Upper lobe of right lung (tissue), 1 donor: Measurements from ENCODE around the gene LHFPL6. TPM values are rescaled to one million over a fixed set of nuclear protein-coding genes. Genes with fewer than 3 reads are reported as not detected.
A peak's percentile ranks its signal among the peaks of the same experiment; 100 is the strongest.

Experiments used
- ATAC-seq: fragments of 200-7000 bp; cut with Tn5 transposase; one replicate; pipeline ENCODE4 v1.9.1; 2020; ENCODE audit warnings: mild to moderate bottlenecking, moderate library complexity
- DNase-seq: peaks from one replicate; pipeline ENCODE4 v3.0.0-alpha.2; 2020
- H3K27ac ChIP-seq: fragments of 200-600 bp; one replicate; pipeline ENCODE4 v1.8.0; 2022
- H3K27me3 ChIP-seq: fragments of 200-600 bp; one replicate; pipeline ENCODE4 v1.8.0; 2022; ENCODE audit warnings: mild to moderate bottlenecking
- H3K36me3 ChIP-seq: fragments of 200-600 bp; one replicate; pipeline ENCODE4 v1.8.0; 2022
- H3K4me1 ChIP-seq: fragments of 200-600 bp; one replicate; pipeline ENCODE4 v1.8.0; 2022
- H3K4me3 ChIP-seq: fragments of 200-600 bp; one replicate; pipeline ENCODE4 v1.8.0; 2022; ENCODE audit warnings: mild to moderate bottlenecking
- H3K9me3 ChIP-seq: fragments of 200-600 bp; one replicate; pipeline ENCODE4 v1.8.0; 2022
- intact Hi-C: fragments of 100-400 bp; cut with DNase I; formaldehyde crosslinking; loops from one replicate; pipeline ENCODE4 v1.11.0; 2022
- total RNA-seq: library from RNA; stranded (reverse); fragmentation: NEBNext Ultra II Directional; extraction: Animal tissue kit (Norgen Biotek cat#: 25700); gene quantifications from one replicate; pipeline ENCODE4 v1.2.1, GENCODE V29; 2021
- TF ChIP-seq, protein P1 (sequence below): fragments of 200-600 bp; IDR thresholded peaks from one replicate; pipeline ENCODE4 v1.8.0; 2022; ENCODE audit warnings: antibody characterized with exemption
- donor health status: DM: no; HTN: yes; CAD: no; lungs with severe emphysema.

The LHFPL6 gene
- total RNA-seq, 1 donor from 2014 or later = 80.0 TPM

DNA sequence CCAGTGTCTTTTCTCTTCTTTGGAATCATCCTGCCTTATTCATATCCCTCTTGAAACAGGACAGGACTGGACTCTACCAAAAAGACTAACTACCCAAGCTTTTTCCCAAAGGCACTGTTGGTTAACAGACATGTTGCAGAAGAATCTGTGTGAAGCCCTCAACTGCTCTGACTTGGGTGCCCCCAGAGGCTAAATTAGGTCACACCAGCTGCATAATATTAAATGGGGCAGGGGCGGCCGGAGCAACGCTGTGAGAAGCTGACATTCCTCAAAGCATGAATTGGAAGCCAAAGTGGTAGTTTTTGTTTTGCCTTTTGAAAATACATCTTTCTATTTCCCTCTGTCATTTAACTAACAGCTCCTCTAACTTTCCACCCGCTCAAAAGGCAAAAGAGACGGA lies 185.9 kb downstream of the LHFPL6 start:
- H3K27me3 ChIP-seq = no peaks in the 10 kb centered on the region
- H3K9me3 ChIP-seq = no peaks in the 10 kb centered on the region
- ATAC-seq = no peak
- intact Hi-C loops = loop anchor here (10.0 kb wide), 1 partner anchor 188 kb away; the partner anchor contains the start of gene LHFPL6
- peaks cover 13% of the 10 kb centered on the region for H3K4me1 ChIP-seq
- no peak for DNase-seq
- no peak overlapping the region for H3K4me3 ChIP-seq
- H3K36me3 ChIP-seq = no peaks in the 10 kb centered on the region
- TF ChIP-seq, protein P1, sequence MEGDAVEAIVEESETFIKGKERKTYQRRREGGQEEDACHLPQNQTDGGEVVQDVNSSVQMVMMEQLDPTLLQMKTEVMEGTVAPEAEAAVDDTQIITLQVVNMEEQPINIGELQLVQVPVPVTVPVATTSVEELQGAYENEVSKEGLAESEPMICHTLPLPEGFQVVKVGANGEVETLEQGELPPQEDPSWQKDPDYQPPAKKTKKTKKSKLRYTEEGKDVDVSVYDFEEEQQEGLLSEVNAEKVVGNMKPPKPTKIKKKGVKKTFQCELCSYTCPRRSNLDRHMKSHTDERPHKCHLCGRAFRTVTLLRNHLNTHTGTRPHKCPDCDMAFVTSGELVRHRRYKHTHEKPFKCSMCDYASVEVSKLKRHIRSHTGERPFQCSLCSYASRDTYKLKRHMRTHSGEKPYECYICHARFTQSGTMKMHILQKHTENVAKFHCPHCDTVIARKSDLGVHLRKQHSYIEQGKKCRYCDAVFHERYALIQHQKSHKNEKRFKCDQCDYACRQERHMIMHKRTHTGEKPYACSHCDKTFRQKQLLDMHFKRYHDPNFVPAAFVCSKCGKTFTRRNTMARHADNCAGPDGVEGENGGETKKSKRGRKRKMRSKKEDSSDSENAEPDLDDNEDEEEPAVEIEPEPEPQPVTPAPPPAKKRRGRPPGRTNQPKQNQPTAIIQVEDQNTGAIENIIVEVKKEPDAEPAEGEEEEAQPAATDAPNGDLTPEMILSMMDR = peak; percentile 29
- no peak overlapping the region for H3K27ac ChIP-seq

DNA sequence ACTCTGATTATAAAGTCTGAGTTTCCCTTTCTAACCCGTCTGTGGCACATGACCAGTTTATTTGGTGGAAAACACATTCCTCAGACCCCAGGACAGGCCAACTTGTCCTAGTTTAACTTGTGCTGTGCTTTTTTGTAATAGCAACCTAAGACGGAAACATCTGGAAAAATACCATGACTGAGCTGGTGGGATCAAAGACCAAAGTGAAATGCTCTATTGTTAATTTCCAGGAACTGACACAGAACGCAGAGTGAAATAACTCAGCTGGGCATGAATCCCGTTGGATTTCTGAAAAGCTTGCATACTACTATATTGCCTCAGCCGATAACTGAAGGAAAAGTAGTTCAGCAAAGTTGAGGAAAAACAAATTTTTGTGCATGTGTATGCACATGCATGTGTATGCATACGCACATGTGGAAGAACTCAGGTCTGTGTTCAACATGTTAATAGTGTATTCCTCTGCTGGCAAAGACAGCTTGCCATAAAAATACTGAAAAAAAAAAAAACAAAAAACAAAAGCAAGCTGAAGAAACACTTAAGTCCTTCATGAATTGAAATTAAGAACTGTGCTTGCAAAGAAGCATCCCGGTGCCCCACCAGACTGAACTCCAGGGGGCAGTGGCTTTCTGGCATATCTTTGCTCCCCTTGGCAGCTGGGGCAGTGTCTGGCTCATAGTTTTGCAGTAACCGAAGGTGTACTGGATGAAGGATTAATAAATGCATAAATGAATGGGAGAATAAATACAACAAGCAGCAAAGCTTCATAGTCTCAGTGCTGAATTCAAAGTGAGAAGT lies 187.8 kb downstream of the LHFPL6 start:
- peaks cover 18% of the 10 kb centered on the region for H3K4me1 ChIP-seq
- no peak overlapping the region for H3K27ac ChIP-seq
- TF ChIP-seq, protein P1 = peak; percentile 55
- ATAC-seq (peak; percentile 85), DNase-seq (no peak)
- intact Hi-C loops = loop anchor here (10.0 kb wide), 1 partner anchor 190 kb away; the partner anchor contains the start of gene LHFPL6
- no peaks in the 10 kb centered on the region for H3K27me3 ChIP-seq
- no peaks in the 10 kb centered on the region for H3K36me3 ChIP-seq
- no peak overlapping the region for H3K4me3 ChIP-seq
- no peaks in the 10 kb centered on the region for H3K9me3 ChIP-seq

DNA sequence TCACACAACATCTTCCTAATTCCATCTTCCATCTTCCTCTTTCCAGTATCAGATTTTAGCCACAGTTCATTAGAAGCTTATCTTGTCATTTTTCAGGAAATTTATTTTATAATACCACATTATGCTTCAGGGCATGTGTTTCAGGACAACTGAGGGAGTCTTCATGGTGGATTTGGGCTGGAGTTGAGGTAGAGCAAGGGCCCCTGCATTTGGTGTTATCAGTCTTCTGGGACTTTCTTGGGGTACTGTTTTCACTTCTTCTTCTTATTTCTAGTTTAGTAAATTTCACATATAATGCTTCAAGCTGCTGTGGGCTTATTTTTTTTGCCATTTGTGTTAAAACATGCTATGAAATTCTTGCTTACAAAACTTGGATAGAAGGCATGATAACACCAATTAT lies 188.7 kb downstream of the LHFPL6 start:
- TF ChIP-seq, protein P1 = no peak
- Histone ChIP-seq H3K9me3 (no peaks in the 10 kb centered on the region), H3K4me3 (no peak overlapping the region), H3K27ac (no peak overlapping the region), H3K27me3 (no peaks in the 10 kb centered on the region), H3K36me3 (no peaks in the 10 kb centered on the region), H3K4me1 (peaks cover 27% of the 10 kb centered on the region)
- intact Hi-C loops = loop anchor here (10.0 kb wide), 1 partner anchor 190 kb away; the partner anchor contains the start of gene LHFPL6
- ATAC-seq = no peak
- DNase-seq = no peak

DNA sequence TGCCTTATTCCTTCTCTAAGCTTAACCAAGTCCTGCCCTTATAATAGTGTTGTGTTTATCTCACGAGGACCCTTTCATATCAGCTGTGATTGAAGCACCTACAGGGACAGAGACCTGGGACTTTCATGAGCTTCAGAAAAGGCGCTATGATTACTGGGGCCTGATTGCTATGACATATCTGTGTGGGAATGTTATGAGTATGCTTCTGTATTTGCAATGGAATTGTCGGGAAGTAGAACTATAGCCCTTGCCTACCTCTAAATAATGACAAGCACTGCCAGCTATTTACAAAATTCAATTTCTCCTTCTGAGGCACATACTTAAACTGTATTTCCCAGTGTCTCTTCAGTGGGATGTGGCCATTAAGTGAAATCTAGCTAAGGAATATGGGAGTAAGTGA lies 191.5 kb downstream of the LHFPL6 start:
- DNase-seq (no peak), ATAC-seq (no peak)
- no peaks in the 10 kb centered on the region for H3K9me3 ChIP-seq
- no peak overlapping the region for H3K4me3 ChIP-seq
- H3K27ac ChIP-seq = no peak overlapping the region
- TF ChIP-seq, protein P1 = no peak
- H3K27me3 ChIP-seq = no peaks in the 10 kb centered on the region
- intact Hi-C loops = loop anchor here (10.0 kb wide), 1 partner anchor 193 kb away; the partner anchor contains the start of gene LHFPL6
- H3K36me3 ChIP-seq = no peaks in the 10 kb centered on the region
- peaks cover 40% of the 10 kb centered on the region for H3K4me1 ChIP-seq

DNA sequence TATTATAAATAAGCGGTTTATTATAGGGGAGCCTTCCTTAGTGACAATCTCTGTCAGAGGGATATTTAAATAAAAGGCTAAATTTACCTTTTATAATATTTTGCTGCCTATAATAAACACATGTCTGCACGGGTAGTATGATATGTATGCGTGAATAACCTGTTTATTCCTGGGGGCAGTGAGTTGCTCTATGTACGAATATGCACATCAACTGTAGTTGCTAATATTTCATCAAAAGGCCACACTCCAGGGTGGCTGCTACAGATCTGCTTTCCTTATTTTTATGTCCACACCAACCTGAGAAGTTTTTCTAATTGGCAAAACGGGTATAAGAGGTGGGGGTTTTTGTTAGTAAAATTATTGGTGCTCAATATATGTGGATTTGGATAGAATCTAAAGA lies 192.0 kb downstream of the LHFPL6 start:
- Histone ChIP-seq H3K36me3 (no peaks in the 10 kb centered on the region), H3K27ac (no peak overlapping the region), H3K4me3 (no peak overlapping the region), H3K27me3 (no peaks in the 10 kb centered on the region), H3K9me3 (no peaks in the 10 kb centered on the region), H3K4me1 (peaks cover 35% of the 10 kb centered on the region)
- ATAC-seq = no peak
- no peak for DNase-seq
- intact Hi-C loops = loop anchor here (10.0 kb wide), 1 partner anchor 194 kb away; the partner anchor contains the start of gene LHFPL6
- TF ChIP-seq, protein P1 = no peak
